Measurements from ENCODE around the gene NOS1. TPM values are rescaled to one million over a fixed set of nuclear protein-coding genes. Genes with fewer than 3 reads are reported as not detected.
A peak's percentile ranks its signal among the peaks of the same experiment; 100 is the strongest.

The NOS1 gene
- total RNA-seq, 1 experiment from 2014 or later, result 25.2 TPM

GRCh38 chr12:117330441-117331113, 30.8 kb downstream of the NOS1 start:
- no peak for DNase-seq (ENCODE audit: low spot score)
- ChIA-PET POLR2A (ENCODE audit: low non-redundant PET) (interaction anchor here (0.6 kb wide), 1 partner anchor 128 kb away, joined by 3 read pairs; no protein-coding TSS in a partner anchor), CTCF (no interaction called here)
- intact Hi-C loops (cut with micrococcal nuclease; ENCODE audit: unreplicated experiment), result no loop called here
- H3K4me3 ChIP-seq (ENCODE audit: low read depth, low read length, poor library complexity, severe bottlenecking), result no peak overlapping the region
- TF ChIP-seq EZH2 (IDR thresholded peaks at IDR 0.05; ENCODE audit: borderline replicate concordance, low read depth, low read length, poor library complexity, severe bottlenecking) (no peak), CTCF (conservative IDR thresholded peaks at IDR 0.05; ENCODE audit: low read depth, low read length) (no peak)
- no peak overlapping the region for H3K27ac ChIP-seq (ENCODE audit: low read depth, low read length, poor library complexity, severe bottlenecking)
- H3K36me3 ChIP-seq (ENCODE audit: insufficient read depth, low read length, poor library complexity, severe bottlenecking), result peaks cover 7% of the 10 kb centered on the region
- H3K27me3 ChIP-seq (replicated peaks; ENCODE audit: insufficient read depth, low read depth, low read length, poor library complexity), result no peaks in the 10 kb centered on the region
- peaks cover 50% of the 10 kb centered on the region for H3K4me1 ChIP-seq (ENCODE audit: insufficient read depth, low read length, poor library complexity, severe bottlenecking)
- H3K9me3 ChIP-seq (ENCODE audit: low read depth, low read length, poor library complexity, severe bottlenecking), result no peaks in the 10 kb centered on the region
- BruUV-seq (replicated peaks), result TSS peak; percentile 33

GRCh38 chr12:117329756-117330155, 31.7 kb downstream of the NOS1 start:
- ChIA-PET CTCF (no interaction called here), POLR2A (ENCODE audit: low non-redundant PET) (no interaction called here)
- Histone ChIP-seq H3K9me3 (ENCODE audit: low read depth, low read length, poor library complexity, severe bottlenecking) (no peaks in the 10 kb centered on the region), H3K36me3 (ENCODE audit: insufficient read depth, low read length, poor library complexity, severe bottlenecking) (peaks cover 7% of the 10 kb centered on the region), H3K27ac (ENCODE audit: low read depth, low read length, poor library complexity, severe bottlenecking) (peak overlapping the region; percentile 27), H3K4me1 (ENCODE audit: insufficient read depth, low read length, poor library complexity, severe bottlenecking) (peaks cover 42% of the 10 kb centered on the region), H3K27me3 (replicated peaks; ENCODE audit: insufficient read depth, low read depth, low read length, poor library complexity) (no peaks in the 10 kb centered on the region), H3K4me3 (ENCODE audit: low read depth, low read length, poor library complexity, severe bottlenecking) (no peak overlapping the region)
- intact Hi-C loops (cut with micrococcal nuclease; ENCODE audit: unreplicated experiment), result no loop called here
- BruUV-seq (replicated peaks), result no TSS peak
- no peak for TF ChIP-seq EZH2 (IDR thresholded peaks at IDR 0.05; ENCODE audit: borderline replicate concordance, low read depth, low read length, poor library complexity, severe bottlenecking)
- TF ChIP-seq CTCF (conservative IDR thresholded peaks at IDR 0.05; ENCODE audit: low read depth, low read length), result no peak
- no peak for DNase-seq (ENCODE audit: low spot score)

- H3K4me3 ChIP-seq (ENCODE audit: low read depth, low read length, poor library complexity, severe bottlenecking), result no peak overlapping the region
- BruUV-seq (replicated peaks), result no TSS peak
- no peaks in the 10 kb centered on the region for H3K9me3 ChIP-seq (ENCODE audit: low read depth, low read length, poor library complexity, severe bottlenecking)
- TF ChIP-seq EZH2 (IDR thresholded peaks at IDR 0.05; ENCODE audit: borderline replicate concordance, low read depth, low read length, poor library complexity, severe bottlenecking) (no peak), CTCF (conservative IDR thresholded peaks at IDR 0.05; ENCODE audit: low read depth, low read length) (no peak)
- peak overlapping the region; percentile 27 for H3K27ac ChIP-seq (ENCODE audit: low read depth, low read length, poor library complexity, severe bottlenecking)
- DNase-seq (ENCODE audit: low spot score), result peak; percentile 58
- peaks cover 32% of the 10 kb centered on the region for H3K4me1 ChIP-seq (ENCODE audit: insufficient read depth, low read length, poor library complexity, severe bottlenecking)
- CTCF ChIA-PET, result no interaction called here
- H3K27me3 ChIP-seq (replicated peaks; ENCODE audit: insufficient read depth, low read depth, low read length, poor library complexity), result no peaks in the 10 kb centered on the region
- peaks cover 7% of the 10 kb centered on the region for H3K36me3 ChIP-seq (ENCODE audit: insufficient read depth, low read length, poor library complexity, severe bottlenecking)
- intact Hi-C loops (cut with micrococcal nuclease; ENCODE audit: unreplicated experiment), result no loop called here
- POLR2A ChIA-PET (ENCODE audit: low non-redundant PET), result no interaction called here
Observed at GRCh38 chr12:117328556-117329100, 32.8 kb downstream of the NOS1 start.

Data from A673 (cell line).